ENCODE measurements around the gene RBP3. TPM values are rescaled to one million over a fixed set of nuclear protein-coding genes. Genes with fewer than 3 reads are reported as not detected.

The RBP3 gene
- total RNA-seq, 1 experiment from 2014 or later = not detected

DNA sequence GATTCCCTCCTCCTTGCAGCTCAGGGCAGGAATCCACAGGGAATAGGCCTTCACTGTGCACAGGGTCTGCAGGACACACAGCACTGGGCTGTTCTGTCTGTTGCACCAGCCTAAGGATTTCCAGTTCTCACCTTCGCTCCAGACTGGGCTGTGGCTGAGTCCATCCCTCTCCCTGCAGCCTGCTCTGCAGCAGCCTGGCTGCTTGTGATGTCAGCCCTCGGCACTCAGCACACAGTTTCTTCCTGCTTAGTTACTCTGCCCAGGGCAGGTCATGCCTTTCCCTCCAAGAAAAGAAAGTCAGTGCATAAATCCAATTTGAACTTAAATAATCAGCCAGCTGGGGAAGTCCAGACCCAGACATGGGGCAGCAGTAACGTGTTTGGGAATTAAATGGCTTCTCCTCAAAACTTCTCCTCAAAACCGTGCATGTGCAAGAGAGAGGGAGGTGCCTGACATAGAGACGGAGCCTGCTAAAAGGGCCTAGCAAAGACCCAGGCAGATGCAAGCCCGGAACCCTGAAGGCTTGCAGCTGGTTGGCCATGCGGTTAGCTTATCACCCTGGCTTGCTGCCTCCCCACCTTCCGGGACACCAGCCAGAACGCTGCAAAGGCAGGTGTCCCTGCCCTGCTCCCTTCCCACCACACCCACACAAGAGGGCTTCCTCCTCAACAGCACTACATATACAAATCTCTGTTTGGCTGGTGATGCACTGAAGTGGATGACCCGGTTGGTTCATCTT is 36.8 kb upstream of the RBP3 start:
- Histone ChIP-seq H3K36me3 (no peaks in the 10 kb centered on the region), H3K4me3 (no peak overlapping the region), H3K27me3 (replicated peaks) (peaks cover 1% of the 10 kb centered on the region; the same call in 1 of the 2 replicates), H3K27ac (no peak overlapping the region), H3K9me3 (replicated peaks) (no peaks in the 10 kb centered on the region), H3K4me1 (replicated peaks) (no peaks in the 10 kb centered on the region)
- DNase-seq (ENCODE audit: low read depth in 1 of 2, low spot score in 2 of 2) = no peak

DNA sequence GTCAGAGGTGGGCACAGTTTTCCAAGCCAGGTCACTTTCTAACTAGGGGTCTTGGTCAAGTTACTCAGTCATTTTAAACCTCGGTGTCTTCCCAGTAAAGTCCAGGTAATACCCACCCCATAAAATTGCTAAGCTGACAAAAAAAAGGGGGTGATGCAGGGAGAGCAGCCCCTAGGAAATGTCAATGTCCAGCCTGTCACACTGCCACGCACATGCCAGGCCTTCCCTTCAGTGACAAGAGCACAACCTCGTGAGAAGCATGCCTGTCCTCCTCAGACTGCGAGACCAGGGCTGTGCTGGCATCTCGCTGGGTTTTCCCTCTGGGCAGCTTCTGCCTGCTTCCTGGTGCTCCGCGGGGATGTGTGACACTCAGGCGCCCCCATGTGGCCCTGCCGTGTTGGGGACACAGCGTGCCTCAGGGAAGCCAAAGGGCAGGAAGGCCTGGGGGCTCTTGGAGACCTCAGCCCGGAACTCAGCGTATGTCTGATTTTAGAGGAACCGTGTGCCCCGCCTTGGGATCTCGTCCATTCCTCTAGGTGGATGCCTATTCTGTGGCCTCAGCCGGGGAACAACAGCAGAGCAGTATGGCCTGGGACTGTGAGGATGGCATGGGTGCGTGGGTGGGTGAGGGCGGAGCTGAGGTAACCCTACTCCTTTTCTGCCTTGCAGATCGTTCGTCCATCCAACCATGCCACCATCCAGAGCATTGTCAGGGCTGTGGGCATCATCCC is 36.1 kb upstream of the RBP3 start:
- peak; percentile 64 to 82 for DNase-seq (ENCODE audit: low read depth in 1 of 2, low spot score in 2 of 2)
- Histone ChIP-seq H3K36me3 (no peaks in the 10 kb centered on the region), H3K27ac (no peak overlapping the region), H3K4me3 (no peak overlapping the region), H3K27me3 (replicated peaks) (no peaks in the 10 kb centered on the region; the same call in 1 of the 2 replicates), H3K4me1 (replicated peaks) (no peaks in the 10 kb centered on the region), H3K9me3 (replicated peaks) (no peaks in the 10 kb centered on the region)

DNA sequence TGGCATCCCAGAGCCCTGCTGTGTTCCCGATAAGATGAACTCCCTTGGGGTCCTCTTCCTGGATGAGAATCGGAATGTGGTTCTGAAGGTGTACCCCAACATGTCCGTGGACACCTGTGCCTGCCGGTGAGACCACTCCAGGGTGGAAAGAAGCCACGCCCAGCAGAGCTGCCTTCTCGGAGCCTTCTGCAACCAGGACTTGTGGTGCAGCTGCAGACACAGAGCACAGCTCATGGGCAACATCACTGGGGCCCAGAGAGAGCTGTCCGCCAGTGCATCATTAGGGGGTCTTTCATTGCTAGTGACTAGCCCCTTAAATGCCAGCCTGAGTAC is 35.5 kb upstream of the RBP3 start:
- no peak for DNase-seq (ENCODE audit: low read depth in 1 of 2, low spot score in 2 of 2)
- H3K27ac ChIP-seq = no peak overlapping the region
- H3K27me3 ChIP-seq (replicated peaks) = no peaks in the 10 kb centered on the region; the same call in none of the 2 replicates
- no peaks in the 10 kb centered on the region for H3K36me3 ChIP-seq
- H3K4me3 ChIP-seq = no peak overlapping the region
- no peaks in the 10 kb centered on the region for H3K9me3 ChIP-seq (replicated peaks)
- H3K4me1 ChIP-seq (replicated peaks) = no peaks in the 10 kb centered on the region

DNA sequence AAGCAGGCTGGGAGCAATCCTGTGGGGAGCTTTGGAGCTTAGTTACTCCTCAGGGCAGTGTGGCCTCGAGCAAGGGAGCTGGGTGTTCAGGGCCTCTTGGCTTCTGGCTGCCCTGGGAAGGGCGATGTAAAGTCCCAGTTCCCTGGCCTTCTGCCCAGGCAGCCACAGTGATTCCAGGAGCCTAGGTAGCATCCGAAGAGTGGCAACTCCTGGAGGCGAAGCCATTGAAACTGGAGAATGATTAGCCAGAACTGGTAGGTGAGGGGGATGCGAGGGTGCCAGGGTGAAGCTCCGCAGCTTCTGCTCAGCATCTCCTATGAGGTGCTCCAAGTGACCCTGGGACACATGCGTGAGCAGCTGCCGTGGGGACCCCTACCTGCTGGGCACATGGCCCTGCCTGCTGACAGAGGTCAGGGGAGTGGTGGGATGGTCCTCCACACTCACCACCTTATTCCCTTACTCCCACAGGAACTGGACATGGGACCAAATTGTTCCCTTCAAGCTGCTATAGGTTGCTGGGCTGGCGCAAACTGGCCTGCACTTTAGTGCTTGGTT is 33.7 kb upstream of the RBP3 start:
- DNase-seq (ENCODE audit: low read depth in 1 of 2, low spot score in 2 of 2) = no peak
- Histone ChIP-seq H3K4me3 (no peak overlapping the region), H3K4me1 (replicated peaks) (no peaks in the 10 kb centered on the region), H3K9me3 (replicated peaks) (no peaks in the 10 kb centered on the region), H3K36me3 (no peaks in the 10 kb centered on the region), H3K27ac (no peak overlapping the region), H3K27me3 (replicated peaks) (no peaks in the 10 kb centered on the region; the same call in none of the 2 replicates)

DNA sequence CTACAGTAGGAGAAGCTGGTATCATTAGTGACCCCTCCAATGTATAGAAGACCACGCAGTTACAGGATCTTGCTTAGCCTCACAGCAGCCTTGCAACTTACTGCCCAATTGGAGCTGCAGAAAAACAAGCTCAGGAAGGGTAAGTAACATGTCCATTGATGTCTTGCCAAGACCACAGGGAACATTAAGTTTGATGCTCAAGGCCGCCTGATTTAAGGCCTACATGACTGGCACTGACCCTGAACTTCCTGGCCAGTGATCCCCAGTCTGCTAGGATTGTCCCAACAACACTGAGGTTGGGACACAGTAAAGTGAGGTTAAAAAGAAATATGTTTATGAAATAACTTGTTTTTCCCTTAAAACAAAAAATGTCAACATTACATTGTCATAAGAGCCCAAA is 32.7 kb upstream of the RBP3 start:
- no peak for DNase-seq (ENCODE audit: low read depth in 1 of 2, low spot score in 2 of 2)
- H3K4me3 ChIP-seq = no peak overlapping the region
- no peaks in the 10 kb centered on the region for H3K4me1 ChIP-seq (replicated peaks)
- H3K9me3 ChIP-seq (replicated peaks) = no peaks in the 10 kb centered on the region
- H3K36me3 ChIP-seq = no peaks in the 10 kb centered on the region
- H3K27ac ChIP-seq = no peak overlapping the region
- H3K27me3 ChIP-seq (replicated peaks) = peaks cover 2% of the 10 kb centered on the region

DNA sequence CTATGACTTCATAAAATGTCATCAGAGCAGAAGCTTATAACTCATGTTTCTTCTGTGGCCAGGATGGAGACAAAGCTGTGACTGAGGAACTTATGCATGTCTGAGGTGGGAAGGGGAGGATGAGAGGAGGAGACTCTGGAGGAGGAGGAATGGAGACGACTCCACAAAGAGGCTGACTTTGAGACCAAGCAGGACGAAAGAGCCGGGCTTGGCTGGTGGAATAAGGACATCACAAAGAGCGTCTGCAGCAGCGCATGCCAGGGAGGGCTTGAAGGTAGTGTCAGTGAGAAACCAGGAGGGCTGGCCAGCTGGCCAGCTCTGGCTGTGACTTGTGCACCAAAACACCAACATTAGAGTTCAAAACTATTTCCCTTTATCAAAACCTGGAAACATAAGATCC is 32.0 kb upstream of the RBP3 start:
- Histone ChIP-seq H3K27ac (no peak overlapping the region), H3K9me3 (replicated peaks) (no peaks in the 10 kb centered on the region), H3K36me3 (no peaks in the 10 kb centered on the region), H3K4me1 (replicated peaks) (no peaks in the 10 kb centered on the region), H3K27me3 (replicated peaks) (peaks cover 4% of the 10 kb centered on the region; the same call in 1 of the 2 replicates), H3K4me3 (no peak overlapping the region)
- DNase-seq (ENCODE audit: low read depth in 1 of 2, low spot score in 2 of 2) = no peak

DNA sequence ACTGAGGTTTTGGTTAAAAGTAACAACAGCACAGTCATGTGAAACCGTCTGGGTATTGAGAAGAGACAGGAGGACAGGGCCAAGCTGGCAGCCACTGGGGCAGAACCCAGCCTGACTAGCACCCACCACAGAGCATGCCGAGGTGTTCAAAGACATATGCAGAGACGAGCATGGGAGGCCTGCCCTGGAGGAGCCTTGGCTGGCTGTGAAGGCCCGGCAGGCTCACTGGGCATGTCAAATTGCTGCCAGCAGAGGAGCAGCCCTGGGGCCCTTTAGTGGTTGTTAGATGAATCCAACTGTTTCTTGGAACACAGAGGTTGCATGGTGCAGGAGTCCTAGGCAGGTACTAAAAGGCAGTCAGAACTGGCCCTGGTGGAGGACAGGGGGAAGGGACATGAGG is 30.9 kb upstream of the RBP3 start:
- H3K27me3 ChIP-seq (replicated peaks) = peaks cover 4% of the 10 kb centered on the region; the same call in 1 of the 2 replicates
- no peaks in the 10 kb centered on the region for H3K4me1 ChIP-seq (replicated peaks)
- no peaks in the 10 kb centered on the region for H3K9me3 ChIP-seq (replicated peaks)
- no peak for DNase-seq (ENCODE audit: low read depth in 1 of 2, low spot score in 2 of 2)
- no peaks in the 10 kb centered on the region for H3K36me3 ChIP-seq
- H3K27ac ChIP-seq = no peak overlapping the region
- H3K4me3 ChIP-seq = no peak overlapping the region

DNA sequence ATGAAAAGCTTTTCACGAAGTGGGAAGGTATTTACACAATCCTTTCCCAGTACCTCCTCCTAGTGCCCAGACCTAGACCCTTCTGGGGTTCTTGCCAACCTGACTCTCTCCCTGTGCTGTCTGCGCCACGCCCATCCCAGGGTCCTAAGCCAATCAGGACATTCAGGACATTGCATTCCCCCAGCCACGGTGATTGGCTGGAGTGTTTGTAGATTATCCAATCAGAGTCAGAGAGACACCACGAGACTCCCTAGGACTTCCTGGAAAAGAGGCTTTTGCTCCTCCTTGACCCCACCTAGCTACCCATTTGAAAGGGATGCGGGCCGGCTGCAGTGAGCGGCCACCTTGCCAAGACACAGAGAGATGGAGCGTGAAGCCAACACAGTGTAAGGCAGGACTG is 29.5 kb upstream of the RBP3 start:
- Histone ChIP-seq H3K27me3 (replicated peaks) (peaks cover 4% of the 10 kb centered on the region; the same call in 1 of the 2 replicates), H3K36me3 (no peaks in the 10 kb centered on the region), H3K4me1 (replicated peaks) (no peaks in the 10 kb centered on the region), H3K27ac (no peak overlapping the region), H3K4me3 (no peak overlapping the region), H3K9me3 (replicated peaks) (no peaks in the 10 kb centered on the region)
- DNase-seq (ENCODE audit: low read depth in 1 of 2, low spot score in 2 of 2) = no peak

DNA sequence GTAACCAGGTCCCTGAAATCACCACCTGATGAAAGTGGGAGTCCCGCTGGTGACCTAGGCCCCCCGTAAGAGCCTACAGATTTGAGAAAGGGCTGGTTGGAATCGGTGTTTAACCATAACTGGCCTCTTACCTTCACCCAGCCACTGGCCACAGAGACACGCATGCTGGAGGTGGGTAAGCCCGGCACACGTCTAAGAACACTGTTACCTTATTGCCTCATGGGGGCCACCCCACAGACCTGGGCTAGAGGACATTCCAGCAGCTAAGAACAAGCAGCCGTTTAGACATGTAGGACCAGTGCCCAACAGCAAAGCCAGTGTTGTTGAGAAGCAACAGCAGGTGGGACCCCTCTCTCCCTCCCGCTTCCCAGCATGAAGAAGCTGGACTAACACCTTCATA is 28.4 kb upstream of the RBP3 start:
- Histone ChIP-seq H3K4me3 (no peak overlapping the region), H3K27ac (no peak overlapping the region), H3K9me3 (replicated peaks) (no peaks in the 10 kb centered on the region), H3K27me3 (replicated peaks) (peaks cover 4% of the 10 kb centered on the region; the same call in 1 of the 2 replicates), H3K4me1 (replicated peaks) (no peaks in the 10 kb centered on the region), H3K36me3 (no peaks in the 10 kb centered on the region)
- DNase-seq (ENCODE audit: low read depth in 1 of 2, low spot score in 2 of 2) = no peak

DNA sequence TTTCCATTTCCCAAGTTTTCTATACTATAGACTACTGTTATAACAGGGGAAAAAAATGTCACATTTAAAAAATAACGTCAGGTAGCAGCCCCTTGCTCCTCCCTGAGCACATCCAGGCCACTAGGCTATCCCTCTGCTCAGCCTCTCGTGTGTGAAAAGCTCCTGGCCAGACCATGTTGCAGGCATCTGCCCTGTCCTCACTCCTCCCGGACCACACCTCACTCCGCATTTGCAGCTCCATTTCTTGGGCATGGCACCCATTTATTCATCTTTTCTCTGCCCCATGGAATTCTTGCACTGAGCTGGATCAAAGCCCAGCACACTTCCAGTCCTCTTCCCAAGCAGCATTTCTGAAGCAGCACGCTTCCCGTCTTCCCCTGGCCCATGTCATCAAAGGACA is 27.4 kb upstream of the RBP3 start:
- Histone ChIP-seq H3K27ac (no peak overlapping the region), H3K9me3 (replicated peaks) (no peaks in the 10 kb centered on the region), H3K4me3 (no peak overlapping the region), H3K27me3 (replicated peaks) (peaks cover 4% of the 10 kb centered on the region; the same call in 1 of the 2 replicates), H3K36me3 (no peaks in the 10 kb centered on the region), H3K4me1 (replicated peaks) (no peaks in the 10 kb centered on the region)
- DNase-seq (ENCODE audit: low read depth in 1 of 2, low spot score in 2 of 2) = no peak

DNA sequence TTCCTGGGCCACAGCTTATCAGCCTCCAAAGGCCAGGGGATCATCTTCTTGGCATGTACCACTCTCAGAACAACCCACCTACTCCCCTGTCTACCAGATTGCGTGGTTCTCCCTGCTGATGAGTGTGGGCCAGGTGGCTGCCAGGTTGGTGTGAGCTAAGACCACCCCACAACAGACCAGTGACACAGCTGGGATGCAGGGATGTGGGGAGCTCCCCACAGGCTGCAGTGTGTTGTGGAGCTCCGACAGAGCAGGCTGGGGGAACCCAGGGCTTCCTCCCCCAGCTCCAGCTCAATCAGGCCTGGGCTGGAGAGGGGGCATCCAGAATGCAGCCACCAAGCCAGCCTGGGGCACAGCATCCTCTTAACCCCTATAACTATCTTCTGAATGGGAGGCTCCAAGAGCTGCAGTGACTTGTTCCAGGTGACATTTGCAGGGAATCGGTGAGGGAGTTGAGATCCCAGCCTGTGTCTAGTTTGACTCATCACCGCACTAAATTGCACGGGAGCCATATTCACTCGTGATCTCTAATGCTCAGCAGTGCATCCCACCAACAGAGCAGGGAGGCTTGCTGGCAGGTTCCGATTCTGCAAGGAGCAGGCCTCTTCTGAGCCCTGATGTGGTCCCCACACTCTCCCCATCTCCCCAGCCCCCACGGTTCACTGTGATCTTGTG is 26.5 kb upstream of the RBP3 start:
- Histone ChIP-seq H3K27me3 (replicated peaks) (peaks cover 4% of the 10 kb centered on the region; the same call in 1 of the 2 replicates), H3K4me3 (no peak overlapping the region), H3K9me3 (replicated peaks) (no peaks in the 10 kb centered on the region), H3K27ac (no peak overlapping the region), H3K36me3 (no peaks in the 10 kb centered on the region), H3K4me1 (replicated peaks) (no peaks in the 10 kb centered on the region)
- no peak for DNase-seq (ENCODE audit: low read depth in 1 of 2, low spot score in 2 of 2)

DNA sequence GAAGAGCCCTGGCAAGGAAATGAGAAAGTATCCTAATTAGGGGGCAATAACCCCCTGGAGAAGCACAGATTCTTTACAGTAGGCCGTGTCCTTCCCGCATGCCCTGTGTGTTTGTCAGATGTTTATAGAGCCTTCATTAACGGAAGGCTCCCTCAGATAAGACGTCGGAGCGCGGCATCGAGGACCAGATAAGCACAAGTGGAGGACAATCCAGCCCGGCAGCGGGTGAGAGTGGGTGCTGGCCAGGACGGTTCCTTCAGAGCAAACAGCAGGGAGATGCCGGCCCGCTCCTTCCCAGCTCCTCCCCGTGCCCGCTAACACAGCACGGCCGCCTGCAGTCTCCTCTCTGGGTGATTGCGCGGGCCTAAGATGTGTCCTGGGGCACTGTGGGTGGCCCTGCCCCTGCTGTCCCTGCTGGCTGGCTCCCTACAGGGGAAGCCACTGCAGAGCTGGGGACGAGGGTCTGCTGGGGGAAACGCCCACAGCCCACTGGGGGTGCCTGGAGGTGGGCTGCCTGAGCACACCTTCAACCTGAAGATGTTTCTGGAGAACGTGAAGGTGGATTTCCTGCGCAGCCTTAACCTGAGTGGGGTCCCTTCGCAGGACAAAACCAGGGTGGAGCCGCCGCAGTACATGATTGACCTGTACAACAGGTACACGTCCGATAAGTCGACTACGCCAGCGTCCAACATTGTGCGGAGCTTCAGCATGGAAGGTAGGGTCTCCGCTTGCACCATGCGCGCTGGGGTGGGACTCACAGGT is 25.7 kb upstream of the RBP3 start, which contains the start of gene GDF2:
TSS of gene GDF2 (plus strand) at position 155 of the 762 bp plus-strand sequence. CDS start at position 370, 215 bp downstream.
- Histone ChIP-seq H3K36me3 (no peaks in the 10 kb centered on the region), H3K9me3 (replicated peaks) (no peaks in the 10 kb centered on the region), H3K27ac (no peak within 1 kb of the TSS), H3K27me3 (replicated peaks) (peaks cover 4% of the 10 kb centered on the region; the same call in 1 of the 2 replicates), H3K4me3 (no peak within 1 kb of the TSS), H3K4me1 (replicated peaks) (no peaks in the 10 kb centered on the region)
- DNase-seq (ENCODE audit: low read depth in 1 of 2, low spot score in 2 of 2) = no peak

DNA sequence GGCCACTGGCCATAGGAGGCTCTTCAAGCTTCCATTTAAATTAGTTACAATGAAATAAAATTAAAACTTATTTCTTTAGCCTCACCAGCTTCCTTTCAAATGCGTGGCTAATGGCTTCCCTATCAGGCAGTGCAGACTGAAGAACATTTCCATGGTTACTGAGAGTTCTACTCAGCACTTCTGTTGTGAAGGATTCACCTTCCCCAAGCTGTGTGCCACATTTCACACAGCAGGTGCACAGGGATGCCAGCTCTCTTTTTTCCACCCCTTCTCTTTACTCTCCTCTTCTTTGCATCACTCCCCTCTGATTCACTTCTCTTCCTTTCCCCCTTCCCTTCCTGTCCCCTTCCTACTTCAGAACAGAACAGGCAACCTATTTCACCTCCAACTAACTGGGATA is 25.1 kb upstream of the RBP3 start:
- Histone ChIP-seq H3K36me3 (no peaks in the 10 kb centered on the region), H3K4me1 (replicated peaks) (no peaks in the 10 kb centered on the region), H3K9me3 (replicated peaks) (no peaks in the 10 kb centered on the region), H3K27me3 (replicated peaks) (peaks cover 4% of the 10 kb centered on the region; the same call in 1 of the 2 replicates), H3K4me3 (no peak overlapping the region), H3K27ac (no peak overlapping the region)
- DNase-seq (ENCODE audit: low read depth in 1 of 2, low spot score in 2 of 2) = no peak

All from SJSA1 (cell line).